GM10266 (cell line): Measurements from ENCODE around the gene NR2F6.

Source experiments
- DNase-seq: peaks from one replicate; pipeline ENCODE4 v3.0.0; 2012; ENCODE audit errors: extremely low spot score
- CTCF ChIP-seq: IDR thresholded peaks from 2 replicates; pipeline ENCODE4 v1.5.1; 2012; ENCODE audit warnings: mild to moderate bottlenecking, low read depth; ENCODE audit not compliant: control insufficient read depth, insufficient read depth; ENCODE audit errors: missing control alignments

Gene NR2F6

GRCh38 chr19:17249887-17250548 is 4.3 kb upstream of the NR2F6 start:
- no peak for DNase-seq
- no peak for TF ChIP-seq CTCF

- TF ChIP-seq CTCF: no peak
- no peak for DNase-seq
These were observed 2.5 kb upstream of the NR2F6 start for GRCh38 chr19:17248011-17248776.

GRCh38 chr19:17246681-17247425 is 1.1 kb upstream of the NR2F6 start:
- no peak for TF ChIP-seq CTCF
- no peak for DNase-seq

- TF ChIP-seq CTCF: no peak
- DNase-seq: no peak
These were observed 843 bp downstream of the NR2F6 start for GRCh38 chr19:17244618-17245534.

- DNase-seq: no peak
- no peak for TF ChIP-seq CTCF
These were observed 1.7 kb downstream of the NR2F6 start for GRCh38 chr19:17243830-17244617.

- DNase-seq: no peak
- no peak for TF ChIP-seq CTCF
These were observed 2.4 kb downstream of the NR2F6 start for GRCh38 chr19:17243211-17243829.
